RWPE2 (cell line): ENCODE results near the gene NOL4L.
A peak's percentile ranks its signal among the peaks of the same experiment; 100 is the strongest.

Experiments
- ATAC-seq: fragments of 200-7000 bp; cut with Tn5 transposase; 3 replicates; pipeline ENCODE4 v1.9.1; 2021; ENCODE audit warnings: low read depth
- DNase-seq: peaks from one replicate; pipeline ENCODE4 v3.0.0-alpha.2; 2020; ENCODE audit warnings: low spot score
- H3K27ac ChIP-seq: fragments of 450-650 bp; 2 replicates; pipeline ENCODE4 v1.5.1; 2017; ENCODE audit warnings: mild to moderate bottlenecking; ENCODE audit not compliant: poor library complexity, severe bottlenecking
- H3K27me3 ChIP-seq: fragments of 250-450 bp; sonication (Bioruptor Pico); 2 replicates; pipeline ENCODE4 v1.5.1; 2021; ENCODE audit warnings: mild to moderate bottlenecking, moderate library complexity; ENCODE audit not compliant: insufficient read depth, poor library complexity, severe bottlenecking
- H3K36me3 ChIP-seq: fragments of 250-450 bp; sonication (Bioruptor Pico); 2 replicates; pipeline ENCODE4 v1.5.1; 2020; ENCODE audit warnings: low read depth, mild to moderate bottlenecking, moderate library complexity
- H3K4me1 ChIP-seq: fragments of 250-450 bp; sonication (Bioruptor Pico); 2 replicates; pipeline ENCODE4 v1.5.1; 2021; ENCODE audit warnings: mild to moderate bottlenecking, moderate library complexity; ENCODE audit not compliant: insufficient read depth, poor library complexity, severe bottlenecking
- H3K4me3 ChIP-seq: fragments of 250-450 bp; sonication (Bioruptor Pico); 2 replicates; pipeline ENCODE4 v1.5.1; 2021; ENCODE audit warnings: mild to moderate bottlenecking, moderate library complexity; ENCODE audit not compliant: severe bottlenecking
- H3K9me3 ChIP-seq: fragments of 250-450 bp; sonication (Bioruptor Pico); 2 replicates; pipeline ENCODE4 v1.5.1; 2021; ENCODE audit warnings: mild to moderate bottlenecking, moderate library complexity; ENCODE audit not compliant: severe bottlenecking
- CTCF ChIP-seq: fragments of 450-650 bp; IDR thresholded peaks from one replicate; pipeline ENCODE4 v1.5.1; 2017; ENCODE audit warnings: mild to moderate bottlenecking, moderate library complexity; ENCODE audit not compliant: poor library complexity, severe bottlenecking

The NOL4L gene

GRCh38 chr20:32444474-32445220 is 140.5 kb downstream of the NOL4L start:
- Histone ChIP-seq H3K36me3 (peaks cover 37% of the 10 kb centered on the region), H3K4me3 (no peak overlapping the region), H3K27ac (no peak overlapping the region), H3K9me3 (no peaks in the 10 kb centered on the region), H3K27me3 (no peaks in the 10 kb centered on the region), H3K4me1 (no peaks in the 10 kb centered on the region)
- TF ChIP-seq CTCF: no peak
- DNase-seq (no peak), ATAC-seq (no peak)

- Histone ChIP-seq H3K27ac (no peak overlapping the region), H3K9me3 (no peaks in the 10 kb centered on the region), H3K36me3 (peaks cover 49% of the 10 kb centered on the region), H3K27me3 (no peaks in the 10 kb centered on the region), H3K4me1 (no peaks in the 10 kb centered on the region), H3K4me3 (no peak overlapping the region)
- DNase-seq (no peak), ATAC-seq (no peak)
- no peak for TF ChIP-seq CTCF
Measured at GRCh38 chr20:32443386-32443974, 141.7 kb downstream of the NOL4L start.

GRCh38 chr20:32442630-32443373 is 142.3 kb downstream of the NOL4L start:
- Histone ChIP-seq H3K4me1 (no peaks in the 10 kb centered on the region), H3K9me3 (no peaks in the 10 kb centered on the region), H3K27ac (no peak overlapping the region), H3K36me3 (peaks cover 56% of the 10 kb centered on the region), H3K27me3 (no peaks in the 10 kb centered on the region), H3K4me3 (no peak overlapping the region)
- TF ChIP-seq CTCF: no peak
- no peak for ATAC-seq
- DNase-seq: no peak

GRCh38 chr20:32441638-32442037 is 143.5 kb downstream of the NOL4L start:
- H3K27ac ChIP-seq: no peak overlapping the region
- ATAC-seq: no peak
- no peaks in the 10 kb centered on the region for H3K9me3 ChIP-seq
- H3K27me3 ChIP-seq: no peaks in the 10 kb centered on the region
- TF ChIP-seq CTCF: no peak
- no peak overlapping the region for H3K4me3 ChIP-seq
- peaks cover 68% of the 10 kb centered on the region for H3K36me3 ChIP-seq
- H3K4me1 ChIP-seq: no peaks in the 10 kb centered on the region
- peak; percentile 58 for DNase-seq
